Lower leg skin (tissue), 4 donors: ENCODE results near the gene CDC42SE2. TPM values are rescaled to one million over a fixed set of nuclear protein-coding genes. Genes with fewer than 3 reads are reported as not detected.

Experiments used
- DNase-seq, 2 donors: peaks; one replicate each; pipeline ENCODE4 v3.0.0-alpha.2; 2019; ENCODE audit warnings: low spot score in 2 of 2
- H3K4me3 ChIP-seq: fragments of 200-600 bp; sonication (generic); 2 replicates; pipeline ENCODE4 v1.5.1; 2017; ENCODE audit warnings: mild to moderate bottlenecking, low read depth; ENCODE audit not compliant: poor library complexity, severe bottlenecking
- CTCF ChIP-seq, 3 donors: fragments of 450-650 bp; IDR thresholded peaks; one replicate each; pipeline ENCODE4 v1.5.1; 2016; ENCODE audit warnings: antibody characterized with exemption in 3 of 3, mild to moderate bottlenecking in 3 of 3, moderate library complexity in 2 of 3
- POLR2A ChIP-seq, 2 donors: fragments of 450-650 bp; IDR thresholded peaks; one replicate each; pipeline ENCODE4 v1.6.1; 2016 to 2017; ENCODE audit warnings: antibody characterized with exemption in 2 of 2, mild to moderate bottlenecking in 1 of 2, moderate library complexity in 1 of 2
- WGBS, 2 donors: methylation state at CpG; one replicate each; pipeline ENCODE4 v1.1.5; 2018; 5-methylcytosine and 5-hydroxymethylcytosine counted together
- intact Hi-C: fragments of 100-400 bp; cut with DNase I; formaldehyde crosslinking; loops from one replicate; pipeline ENCODE4 v1.15.0; 2023; ENCODE audit warnings: low total_unique reads
- total RNA-seq, 4 donors: library from RNA; depleted of rRNA; stranded (reverse); fragments of >200 nt; gene quantifications; one replicate each; pipeline ENCODE4 v1.1.0, GENCODE V29; 2016

Gene CDC42SE2
- total RNA-seq, 4 donors from 2014 or later: 28.3 to 41.9 (median 34.2) TPM

- intact Hi-C loops: no loop called here
- no peak overlapping the region for H3K4me3 ChIP-seq
- WGBS, 2 donors: 54 to 74% methylated on average over 3 of the region's 3 CpGs
- TF ChIP-seq CTCF (IDR thresholded peaks at IDR 0.05) (no peak), POLR2A (IDR thresholded peaks at IDR 0.05) (no peak)
- no peak for DNase-seq
These were observed 118.8 kb downstream of the CDC42SE2 start for GRCh38 chr5:131382407-131383395.

- DNase-seq: no peak
- no peak overlapping the region for H3K4me3 ChIP-seq
- intact Hi-C loops: loop anchor here (1.0 kb wide), 1 partner anchor 227 kb away; no protein-coding TSS in a partner anchor
- 83% methylated on average over 6 of the region's 6 CpGs for WGBS, 2 donors
- no peak for TF ChIP-seq POLR2A (IDR thresholded peaks at IDR 0.05)
These were observed 120.3 kb downstream of the CDC42SE2 start for GRCh38 chr5:131384173-131384572.

- 93 to 97% methylated on average over 3 of the region's 3 CpGs for WGBS, 2 donors
- TF ChIP-seq POLR2A (IDR thresholded peaks at IDR 0.05) (no peak), CTCF (IDR thresholded peaks at IDR 0.05) (no peak)
- no peak for DNase-seq
- H3K4me3 ChIP-seq: no peak overlapping the region
- intact Hi-C loops: loop anchor here (1.0 kb wide), 1 partner anchor 227 kb away; no protein-coding TSS in a partner anchor
These were observed 120.9 kb downstream of the CDC42SE2 start for GRCh38 chr5:131384616-131385214.

GRCh38 chr5:131386124-131386523, 122.3 kb downstream of the CDC42SE2 start:
- TF ChIP-seq POLR2A (IDR thresholded peaks at IDR 0.05) (no peak), CTCF (IDR thresholded peaks at IDR 0.05) (no peak)
- intact Hi-C loops: no loop called here
- 96 to 98% methylated on average over 3 of the region's 3 CpGs for WGBS, 2 donors
- no peak overlapping the region for H3K4me3 ChIP-seq
- DNase-seq: no peak

- no peak for TF ChIP-seq CTCF (IDR thresholded peaks at IDR 0.05)
- TF ChIP-seq POLR2A (IDR thresholded peaks at IDR 0.05): no peak
These were observed 122.9 kb downstream of the CDC42SE2 start for GRCh38 chr5:131386779-131387178.

GRCh38 chr5:131387255-131387654, 123.4 kb downstream of the CDC42SE2 start:
- whole genome bisulfite sequencing, 2 donors: 91 to 92% methylated on average over 6 of the region's 6 CpGs

More at GRCh38 chr5:131386779-131387178, 122.9 kb downstream of the CDC42SE2 start:
- intact Hi-C loops: no loop called here
- no peak overlapping the region for H3K4me3 ChIP-seq
- WGBS, 2 donors: 51 to 57% methylated on average over 4 of the region's 4 CpGs
- no peak for DNase-seq

More at GRCh38 chr5:131387255-131387654, 123.4 kb downstream of the CDC42SE2 start:
- no peak for TF ChIP-seq CTCF (IDR thresholded peaks at IDR 0.05)
- TF ChIP-seq POLR2A (IDR thresholded peaks at IDR 0.05): no peak
- H3K4me3 ChIP-seq: no peak overlapping the region
- DNase-seq: no peak
- intact Hi-C loops: no loop called here
